Measurements from ENCODE around the gene GALNT12.
A peak's percentile ranks its signal among the peaks of the same experiment; 100 is the strongest.

Gene GALNT12

GRCh38 chr9:98842510-98842909, 35.0 kb downstream of the GALNT12 start:
- no peak for DNase-seq (ENCODE audit: low read depth)

GRCh38 chr9:98846081-98846480, 38.6 kb downstream of the GALNT12 start:
- no peak for TF ChIP-seq CTCF (IDR thresholded peaks at IDR 0.05; ENCODE audit: control insufficient read depth, insufficient read depth, low read depth, low read length, missing control alignments)
- no peak for DNase-seq (ENCODE audit: low read depth)
- H3K4me3 ChIP-seq (ENCODE audit: control insufficient read depth, low read depth, low read length): no peak overlapping the region

More at GRCh38 chr9:98842510-98842909, 35.0 kb downstream of the GALNT12 start:
- TF ChIP-seq CTCF (IDR thresholded peaks at IDR 0.05; ENCODE audit: control insufficient read depth, insufficient read depth, low read depth, low read length, missing control alignments): no peak
- H3K4me3 ChIP-seq (ENCODE audit: control insufficient read depth, low read depth, low read length): no peak overlapping the region

- no peak for TF ChIP-seq CTCF (IDR thresholded peaks at IDR 0.05; ENCODE audit: control insufficient read depth, insufficient read depth, low read depth, low read length, missing control alignments)
- no peak for DNase-seq (ENCODE audit: low read depth)
- no peak overlapping the region for H3K4me3 ChIP-seq (ENCODE audit: control insufficient read depth, low read depth, low read length)
Observed at GRCh38 chr9:98846879-98847278, 39.4 kb downstream of the GALNT12 start.

GRCh38 chr9:98848450-98849149, 41.1 kb downstream of the GALNT12 start:
- peak overlapping the region; percentile 13 for H3K4me3 ChIP-seq (ENCODE audit: control insufficient read depth, low read depth, low read length)
- DNase-seq (ENCODE audit: low read depth): peak; percentile 67
- peak; percentile 97 for TF ChIP-seq CTCF (IDR thresholded peaks at IDR 0.05; ENCODE audit: control insufficient read depth, insufficient read depth, low read depth, low read length, missing control alignments)

GRCh38 chr9:98849563-98849962, 42.1 kb downstream of the GALNT12 start:
- H3K4me3 ChIP-seq (ENCODE audit: control insufficient read depth, low read depth, low read length): no peak overlapping the region
- TF ChIP-seq CTCF (IDR thresholded peaks at IDR 0.05; ENCODE audit: control insufficient read depth, insufficient read depth, low read depth, low read length, missing control alignments): no peak
- no peak for DNase-seq (ENCODE audit: low read depth)

GRCh38 chr9:98850851-98851729, 43.6 kb downstream of the GALNT12 start:
- DNase-seq (ENCODE audit: low read depth): no peak
- TF ChIP-seq CTCF (IDR thresholded peaks at IDR 0.05; ENCODE audit: control insufficient read depth, insufficient read depth, low read depth, low read length, missing control alignments): no peak
- H3K4me3 ChIP-seq (ENCODE audit: control insufficient read depth, low read depth, low read length): no peak overlapping the region

Data from AG09309 (cell line).